HepG2 (cell line): Measurements from ENCODE around the gene TPD52L2. TPM values are rescaled to one million over a fixed set of nuclear protein-coding genes. Genes with fewer than 3 reads are reported as not detected.

Source experiments
- BRCA1 ChIP-seq: sonication (generic); formaldehyde crosslinking; IDR thresholded peaks from 2 replicates; pipeline ENCODE4 v1.4.0; 2020; ENCODE audit warnings: missing genetic modification reagents
- EEA1 ChIP-seq: sonication (generic); formaldehyde crosslinking; IDR thresholded peaks from 2 replicates; pipeline ENCODE4 v1.5.1; 2020; ENCODE audit warnings: mild to moderate bottlenecking, missing genetic modification reagents, borderline replicate concordance
- ELF3 ChIP-seq: IDR thresholded peaks from 2 replicates; pipeline ENCODE4 v1.6.1; 2016; ENCODE audit warnings: missing genetic modification reagents, missing compliant biosample characterization
- FOSL1 ChIP-seq: sonication (generic); formaldehyde crosslinking; IDR thresholded peaks from 2 replicates; pipeline ENCODE4 v1.9.0; 2021; ENCODE audit warnings: missing genetic modification reagents, borderline replicate concordance
- KLF9 ChIP-seq: IDR thresholded peaks from 2 replicates; pipeline ENCODE4 v1.6.1; 2016; ENCODE audit warnings: low read depth
- KMT2B ChIP-seq: IDR thresholded peaks from 2 replicates; pipeline ENCODE4 v1.6.1; 2016; ENCODE audit warnings: missing genetic modification reagents, missing compliant biosample characterization
- MYC ChIP-seq: sonication (generic); formaldehyde crosslinking; IDR thresholded peaks from 2 replicates; pipeline ENCODE4 v1.9.0; 2021; ENCODE audit warnings: missing genetic modification reagents, borderline replicate concordance
- PCBP2 ChIP-seq: fragments of 200-400 bp; formaldehyde crosslinking; optimal IDR thresholded peaks from 2 replicates; pipeline ENCODE3; 2018; ENCODE audit warnings: low read length, low read depth; ENCODE audit not compliant: poor library complexity, severe bottlenecking
- RXRB ChIP-seq: IDR thresholded peaks from 2 replicates; pipeline ENCODE4 v1.6.1; 2016; ENCODE audit warnings: borderline replicate concordance, missing genetic modification reagents, missing compliant biosample characterization
- STAT5B ChIP-seq: sonication (generic); formaldehyde crosslinking; IDR thresholded peaks from 2 replicates; pipeline ENCODE4 v1.4.0; 2020; ENCODE audit warnings: missing genetic modification reagents
- TGIF2 ChIP-seq: IDR thresholded peaks from 2 replicates; pipeline ENCODE4 v1.6.1; 2016; ENCODE audit warnings: control low read depth, missing compliant biosample characterization
- ZC3H13 ChIP-seq: sonication (generic); formaldehyde crosslinking; IDR thresholded peaks from 2 replicates; pipeline ENCODE4 v1.8.1; 2023; ENCODE audit warnings: mild to moderate bottlenecking, missing genetic modification reagents, moderate library complexity
- ZNF160 ChIP-seq: sonication (generic); formaldehyde crosslinking; IDR thresholded peaks from 2 replicates; pipeline ENCODE4 v1.8.0; 2022; ENCODE audit warnings: mild to moderate bottlenecking, inconsistent platforms, missing genetic modification reagents
- ZNF276 ChIP-seq: sonication (generic); formaldehyde crosslinking; IDR thresholded peaks from 2 replicates; pipeline ENCODE4 v1.4.0; 2020; ENCODE audit warnings: mild to moderate bottlenecking, low read depth, missing genetic modification reagents
- ZNF326 ChIP-seq: sonication (generic); formaldehyde crosslinking; IDR thresholded peaks from 2 replicates; pipeline ENCODE4 v1.4.0; 2020; ENCODE audit warnings: missing genetic modification reagents, borderline replicate concordance
- ZNF766 ChIP-seq: sonication (generic); formaldehyde crosslinking; IDR thresholded peaks from 2 replicates; pipeline ENCODE4 v1.5.0; 2020; ENCODE audit warnings: missing genetic modification reagents, borderline replicate concordance
- polyA plus RNA-seq, 8 experiments: library from polyadenylated mRNA; depleted of rRNA in 3 of 8; stranded (reverse) in 7 of 8; unstranded in 1 of 8; fragments of >200 nt; fragmentation: Illumina TruSeq in 4 of 8; extraction: Trizol in 4 of 8; gene quantifications; 2 replicates each; pipeline versions ENCODE4 v1.2.1 to v1.2.3, GENCODE V29; 2011 to 2016; ENCODE audit warnings: low read depth in 4 of 8, missing spikeins in 1 of 8, mixed read lengths in 1 of 8; ENCODE audit not compliant: insufficient read depth in 1 of 8
- total RNA-seq, 5 experiments: library from RNA; depleted of rRNA; stranded (reverse); fragments of >200 nt; fragmentation: Illumina TruSeq; extraction: Trizol; gene quantifications; 2 replicates each; pipeline ENCODE4 v1.2.3, GENCODE V29; 2016; ENCODE audit warnings: low read depth in 1 of 5
- TF ChIP-seq, protein P1 (sequence below): sonication (generic); formaldehyde crosslinking; IDR thresholded peaks from 2 replicates; pipeline ENCODE4 v1.8.1; 2022; ENCODE audit warnings: low read depth, mild to moderate bottlenecking, missing genetic modification reagents
- TF ChIP-seq, protein P2 (sequence below): IDR thresholded peaks from 2 replicates; pipeline ENCODE4 v1.6.1; 2016; ENCODE audit warnings: low read depth, missing genetic modification reagents, missing compliant biosample characterization
- TF ChIP-seq, protein P3 (sequence below): sonication (generic); formaldehyde crosslinking; IDR thresholded peaks from 2 replicates; pipeline ENCODE4 v1.4.0; 2020; ENCODE audit warnings: missing genetic modification reagents

The TPD52L2 gene
- total and polyA plus RNA-seq, 2 of the 13 experiments (the other 11 are each of a cell fraction or from before 2014, with no cell fraction given): 156 to 184 TPM

DNA sequence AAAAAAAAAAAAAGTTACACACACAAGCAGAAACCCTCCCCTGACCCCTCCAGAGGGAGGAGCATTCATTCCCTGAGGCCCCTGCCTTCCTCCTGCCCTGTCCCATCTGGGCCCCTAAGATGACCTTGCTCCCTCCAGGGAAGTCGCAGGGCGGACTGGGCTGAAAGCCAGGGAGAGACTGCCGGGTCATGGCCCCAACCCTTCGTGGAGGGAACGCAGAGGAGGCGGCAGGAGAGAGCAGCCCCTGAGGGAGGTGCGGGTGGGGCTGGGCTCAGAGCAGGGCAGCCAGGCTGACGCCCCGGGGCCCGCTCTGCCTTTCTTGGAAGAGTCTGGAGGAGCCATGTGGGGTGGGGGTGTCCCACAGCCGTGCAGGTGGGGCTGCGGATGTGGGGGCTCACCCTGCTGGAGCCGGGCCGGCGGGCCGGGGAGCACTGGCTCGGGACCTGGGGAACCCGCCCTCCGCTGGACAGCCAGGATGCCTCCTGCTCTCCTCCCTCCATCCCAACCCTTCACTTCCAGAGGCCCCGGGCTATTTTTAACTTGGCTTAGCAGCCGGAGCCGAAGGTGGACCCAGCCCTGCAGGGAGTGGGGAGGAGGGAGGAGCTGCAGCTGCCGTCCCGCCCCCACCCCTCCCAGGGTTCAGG lies 18.8 kb upstream of the TPD52L2 start (continued):
- TF ChIP-seq MYC (CRISPR knock-in tag) (no peak), EEA1 (CRISPR knock-in tag) (no peak), ZNF276 (CRISPR knock-in tag) (no peak), ZC3H13 (CRISPR knock-in tag) (no peak), PCBP2 (no peak), ELF3 (no peak), TGIF2 (CRISPR knock-in tag) (no peak), FOSL1 (no peak), KLF9 (no peak), RXRB (CRISPR knock-in tag) (peak; percentile 73), ZNF160 (CRISPR knock-in tag) (no peak), ZNF766 (CRISPR knock-in tag) (no peak), KMT2B (CRISPR knock-in tag) (no peak), STAT5B (CRISPR knock-in tag) (no peak), BRCA1 (CRISPR knock-in tag) (no peak), ZNF326 (CRISPR knock-in tag) (no peak)
- TF ChIP-seq, protein P1, sequence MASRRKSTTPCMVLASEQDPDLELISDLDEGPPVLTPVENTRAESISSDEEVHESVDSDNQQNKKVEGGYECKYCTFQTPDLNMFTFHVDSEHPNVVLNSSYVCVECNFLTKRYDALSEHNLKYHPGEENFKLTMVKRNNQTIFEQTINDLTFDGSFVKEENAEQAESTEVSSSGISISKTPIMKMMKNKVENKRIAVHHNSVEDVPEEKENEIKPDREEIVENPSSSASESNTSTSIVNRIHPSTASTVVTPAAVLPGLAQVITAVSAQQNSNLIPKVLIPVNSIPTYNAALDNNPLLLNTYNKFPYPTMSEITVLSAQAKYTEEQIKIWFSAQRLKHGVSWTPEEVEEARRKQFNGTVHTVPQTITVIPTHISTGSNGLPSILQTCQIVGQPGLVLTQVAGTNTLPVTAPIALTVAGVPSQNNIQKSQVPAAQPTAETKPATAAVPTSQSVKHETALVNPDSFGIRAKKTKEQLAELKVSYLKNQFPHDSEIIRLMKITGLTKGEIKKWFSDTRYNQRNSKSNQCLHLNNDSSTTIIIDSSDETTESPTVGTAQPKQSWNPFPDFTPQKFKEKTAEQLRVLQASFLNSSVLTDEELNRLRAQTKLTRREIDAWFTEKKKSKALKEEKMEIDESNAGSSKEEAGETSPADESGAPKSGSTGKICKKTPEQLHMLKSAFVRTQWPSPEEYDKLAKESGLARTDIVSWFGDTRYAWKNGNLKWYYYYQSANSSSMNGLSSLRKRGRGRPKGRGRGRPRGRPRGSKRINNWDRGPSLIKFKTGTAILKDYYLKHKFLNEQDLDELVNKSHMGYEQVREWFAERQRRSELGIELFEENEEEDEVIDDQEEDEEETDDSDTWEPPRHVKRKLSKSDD (CRISPR knock-in tag): no peak
- TF ChIP-seq, protein P2, sequence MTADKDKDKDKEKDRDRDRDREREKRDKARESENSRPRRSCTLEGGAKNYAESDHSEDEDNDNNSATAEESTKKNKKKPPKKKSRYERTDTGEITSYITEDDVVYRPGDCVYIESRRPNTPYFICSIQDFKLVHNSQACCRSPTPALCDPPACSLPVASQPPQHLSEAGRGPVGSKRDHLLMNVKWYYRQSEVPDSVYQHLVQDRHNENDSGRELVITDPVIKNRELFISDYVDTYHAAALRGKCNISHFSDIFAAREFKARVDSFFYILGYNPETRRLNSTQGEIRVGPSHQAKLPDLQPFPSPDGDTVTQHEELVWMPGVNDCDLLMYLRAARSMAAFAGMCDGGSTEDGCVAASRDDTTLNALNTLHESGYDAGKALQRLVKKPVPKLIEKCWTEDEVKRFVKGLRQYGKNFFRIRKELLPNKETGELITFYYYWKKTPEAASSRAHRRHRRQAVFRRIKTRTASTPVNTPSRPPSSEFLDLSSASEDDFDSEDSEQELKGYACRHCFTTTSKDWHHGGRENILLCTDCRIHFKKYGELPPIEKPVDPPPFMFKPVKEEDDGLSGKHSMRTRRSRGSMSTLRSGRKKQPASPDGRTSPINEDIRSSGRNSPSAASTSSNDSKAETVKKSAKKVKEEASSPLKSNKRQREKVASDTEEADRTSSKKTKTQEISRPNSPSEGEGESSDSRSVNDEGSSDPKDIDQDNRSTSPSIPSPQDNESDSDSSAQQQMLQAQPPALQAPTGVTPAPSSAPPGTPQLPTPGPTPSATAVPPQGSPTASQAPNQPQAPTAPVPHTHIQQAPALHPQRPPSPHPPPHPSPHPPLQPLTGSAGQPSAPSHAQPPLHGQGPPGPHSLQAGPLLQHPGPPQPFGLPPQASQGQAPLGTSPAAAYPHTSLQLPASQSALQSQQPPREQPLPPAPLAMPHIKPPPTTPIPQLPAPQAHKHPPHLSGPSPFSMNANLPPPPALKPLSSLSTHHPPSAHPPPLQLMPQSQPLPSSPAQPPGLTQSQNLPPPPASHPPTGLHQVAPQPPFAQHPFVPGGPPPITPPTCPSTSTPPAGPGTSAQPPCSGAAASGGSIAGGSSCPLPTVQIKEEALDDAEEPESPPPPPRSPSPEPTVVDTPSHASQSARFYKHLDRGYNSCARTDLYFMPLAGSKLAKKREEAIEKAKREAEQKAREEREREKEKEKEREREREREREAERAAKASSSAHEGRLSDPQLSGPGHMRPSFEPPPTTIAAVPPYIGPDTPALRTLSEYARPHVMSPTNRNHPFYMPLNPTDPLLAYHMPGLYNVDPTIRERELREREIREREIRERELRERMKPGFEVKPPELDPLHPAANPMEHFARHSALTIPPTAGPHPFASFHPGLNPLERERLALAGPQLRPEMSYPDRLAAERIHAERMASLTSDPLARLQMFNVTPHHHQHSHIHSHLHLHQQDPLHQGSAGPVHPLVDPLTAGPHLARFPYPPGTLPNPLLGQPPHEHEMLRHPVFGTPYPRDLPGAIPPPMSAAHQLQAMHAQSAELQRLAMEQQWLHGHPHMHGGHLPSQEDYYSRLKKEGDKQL (CRISPR knock-in tag): no peak
- TF ChIP-seq, protein P3, sequence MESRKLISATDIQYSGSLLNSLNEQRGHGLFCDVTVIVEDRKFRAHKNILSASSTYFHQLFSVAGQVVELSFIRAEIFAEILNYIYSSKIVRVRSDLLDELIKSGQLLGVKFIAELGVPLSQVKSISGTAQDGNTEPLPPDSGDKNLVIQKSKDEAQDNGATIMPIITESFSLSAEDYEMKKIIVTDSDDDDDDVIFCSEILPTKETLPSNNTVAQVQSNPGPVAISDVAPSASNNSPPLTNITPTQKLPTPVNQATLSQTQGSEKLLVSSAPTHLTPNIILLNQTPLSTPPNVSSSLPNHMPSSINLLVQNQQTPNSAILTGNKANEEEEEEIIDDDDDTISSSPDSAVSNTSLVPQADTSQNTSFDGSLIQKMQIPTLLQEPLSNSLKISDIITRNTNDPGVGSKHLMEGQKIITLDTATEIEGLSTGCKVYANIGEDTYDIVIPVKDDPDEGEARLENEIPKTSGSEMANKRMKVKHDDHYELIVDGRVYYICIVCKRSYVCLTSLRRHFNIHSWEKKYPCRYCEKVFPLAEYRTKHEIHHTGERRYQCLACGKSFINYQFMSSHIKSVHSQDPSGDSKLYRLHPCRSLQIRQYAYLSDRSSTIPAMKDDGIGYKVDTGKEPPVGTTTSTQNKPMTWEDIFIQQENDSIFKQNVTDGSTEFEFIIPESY (CRISPR knock-in tag): no peak; the same call in 1 of the 2 replicates
